Endothelial cell of umbilical vein (primary cell): ENCODE data around the gene EIF4B.

Experiments
- CTCF ChIP-seq, 2 donors: IDR thresholded peaks; 1 replicate in 1 of 2; 2 replicates in 1 of 2; pipeline ENCODE4 v1.5.1; 2011; ENCODE audit warnings: low read length in 2 of 2, mild to moderate bottlenecking in 2 of 2, moderate library complexity in 2 of 2, control low read depth in 1 of 2, inconsistent platforms in 1 of 2, low read depth in 1 of 2; ENCODE audit not compliant: insufficient read depth in 1 of 2; ENCODE audit errors: extremely low read depth in 1 of 2
- EZH2 ChIP-seq: IDR thresholded peaks from 2 replicates; pipeline ENCODE4 v1.6.1; 2012; ENCODE audit warnings: borderline replicate concordance, low read depth, mild to moderate bottlenecking, moderate library complexity, low read length, inconsistent platforms; ENCODE audit not compliant: severe bottlenecking
- JUN ChIP-seq: IDR thresholded peaks from 2 replicates; pipeline ENCODE4 v1.6.1; 2011; ENCODE audit warnings: borderline replicate concordance, low read depth; ENCODE audit not compliant: insufficient read length, insufficient read depth
- MAX ChIP-seq: IDR thresholded peaks from 2 replicates; pipeline ENCODE4 v1.6.1; 2011; ENCODE audit not compliant: insufficient read depth, insufficient read length
- MYC ChIP-seq: IDR thresholded peaks from one replicate; pipeline ENCODE4 v1.6.1; 2011; ENCODE audit warnings: mild to moderate bottlenecking, low read depth, low read length
- POLR2A ChIP-seq: IDR thresholded peaks from 2 replicates; pipeline ENCODE4 v1.6.1; 2012; ENCODE audit warnings: low read depth, mild to moderate bottlenecking, control low read depth, low read length
- POLR2AphosphoS5 ChIP-seq: IDR thresholded peaks from 2 replicates; pipeline ENCODE4 v1.6.1; 2012; ENCODE audit warnings: low read depth, mild to moderate bottlenecking, control low read depth, low read length, moderate library complexity; ENCODE audit not compliant: insufficient read depth

DNA sequence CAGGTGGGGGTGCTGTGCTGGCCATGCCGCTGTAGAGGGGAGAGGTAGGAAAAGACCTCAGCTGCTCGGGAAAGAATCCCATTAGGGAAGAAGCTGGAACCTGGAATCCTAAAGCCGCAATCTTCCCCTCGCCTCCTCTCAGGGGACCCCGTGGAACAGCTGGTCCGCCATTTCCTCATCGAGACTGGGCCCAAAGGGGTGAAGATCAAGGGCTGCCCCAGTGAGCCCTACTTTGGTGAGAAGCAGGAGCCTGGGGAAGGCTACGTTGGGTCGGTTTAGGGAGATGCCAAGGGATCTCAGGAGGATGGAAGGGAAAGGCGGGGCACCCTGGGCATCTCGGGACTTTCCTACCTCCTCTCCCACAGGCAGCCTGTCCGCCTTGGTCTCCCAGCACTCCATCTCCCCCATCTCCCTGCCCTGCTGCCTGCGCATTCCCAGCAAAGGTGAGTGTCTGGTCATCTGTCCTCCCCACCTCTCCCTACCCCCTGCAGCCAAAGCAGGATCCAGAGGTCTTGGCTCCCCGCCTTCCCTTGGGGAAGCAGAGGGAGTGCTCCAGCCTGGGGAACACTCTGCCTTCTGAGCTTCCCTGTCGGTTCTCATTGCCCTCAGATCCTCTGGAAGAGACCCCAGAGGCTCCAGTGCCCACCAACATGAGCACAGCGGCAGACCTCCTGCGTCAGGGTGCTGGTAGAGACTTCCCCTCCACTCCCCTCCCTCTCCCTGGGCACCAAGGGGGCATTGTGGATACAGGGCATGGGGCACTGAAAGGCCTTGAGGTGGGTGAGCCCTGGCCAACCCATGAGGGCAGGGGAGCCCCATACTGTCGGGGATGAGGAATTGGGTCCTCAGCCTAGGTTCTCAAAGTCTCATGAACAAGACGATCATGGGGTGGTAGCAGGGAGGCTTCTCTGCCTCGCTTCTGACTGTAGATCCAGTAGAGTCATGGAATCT, 56.0 kb downstream of the EIF4B start:
- TF ChIP-seq CTCF (IDR thresholded peaks at IDR 0.05; ENCODE audit: extremely low read depth in 1 of 2, insufficient read depth in 1 of 2, low read depth in 1 of 2, low read length in 2 of 2) (no peak), MYC (no peak), POLR2AphosphoS5 (peak; percentile 12), JUN (no peak), POLR2A (no peak), EZH2 (no peak), MAX (no peak)
